Liver (tissue), 9 donors: ENCODE data around the gene CYB5D1. TPM values are rescaled to one million over a fixed set of nuclear protein-coding genes. Genes with fewer than 3 reads are reported as not detected.

Experiments
- DNase-seq: peaks from one replicate; pipeline ENCODE4 v3.0.0-alpha.2; 2017; ENCODE audit warnings: low spot score
- H3K27ac ChIP-seq, 2 donors: one replicate each; pipeline ENCODE4 v1.7.0; 2013; ENCODE audit warnings: inconsistent platforms in 2 of 2, low read length in 2 of 2, control low read depth in 1 of 2, low read depth in 1 of 2, mild to moderate bottlenecking in 1 of 2
- H3K27me3 ChIP-seq, 4 donors: one replicate each; pipeline versions ENCODE4 v1.6.1 to v1.7.0; 2013; ENCODE audit warnings: low read length in 3 of 4, inconsistent platforms in 1 of 4, mild to moderate bottlenecking in 1 of 4, moderate library complexity in 1 of 4; ENCODE audit not compliant: control insufficient read depth in 4 of 4, insufficient read depth in 4 of 4
- H3K36me3 ChIP-seq, 4 donors: one replicate each; pipeline versions ENCODE4 v1.6.1 to v1.7.0; 2013; ENCODE audit warnings: low read length in 3 of 4, mild to moderate bottlenecking in 3 of 4, low read depth in 1 of 4, moderate library complexity in 1 of 4; ENCODE audit not compliant: control insufficient read depth in 4 of 4, insufficient read depth in 3 of 4
- H3K4me1 ChIP-seq, 4 donors: one replicate each; pipeline versions ENCODE4 v1.6.1 to v1.7.0; 2013; ENCODE audit warnings: low read length in 3 of 4, mild to moderate bottlenecking in 3 of 4, moderate library complexity in 1 of 4; ENCODE audit not compliant: control insufficient read depth in 4 of 4, insufficient read depth in 4 of 4
- H3K4me3 ChIP-seq, 3 donors: one replicate each; pipeline versions ENCODE4 v1.6.1 to v1.7.0; 2013; ENCODE audit warnings: low read length in 3 of 3, control low read depth in 1 of 3, low read depth in 1 of 3, mild to moderate bottlenecking in 1 of 3
- H3K9ac ChIP-seq, 2 donors: one replicate each; pipeline ENCODE4 v1.7.0; 2013; ENCODE audit warnings: low read length in 2 of 2, mild to moderate bottlenecking in 2 of 2, moderate library complexity in 2 of 2, control low read depth in 1 of 2, low read depth in 1 of 2
- H3K9me3 ChIP-seq, 4 donors: one replicate each; pipeline versions ENCODE4 v1.6.1 to v1.7.0; 2013; ENCODE audit warnings: low read length in 3 of 4; ENCODE audit not compliant: control insufficient read depth in 4 of 4
- ATF3 ChIP-seq: IDR thresholded peaks from 2 replicates; pipeline ENCODE4 v1.6.1; 2016; ENCODE audit warnings: antibody characterized with exemption
- FOXA2 ChIP-seq: IDR thresholded peaks from 2 replicates; pipeline ENCODE4 v1.6.1; 2016; ENCODE audit warnings: antibody characterized with exemption
- GABPA ChIP-seq, 2 donors: IDR thresholded peaks in 1 of 2; conservative IDR thresholded peaks in 1 of 2; 2 replicates each; pipeline ENCODE4 v1.6.1; 2016; ENCODE audit warnings: antibody characterized with exemption in 2 of 2, mild to moderate bottlenecking in 1 of 2, moderate library complexity in 1 of 2
- HNF4A ChIP-seq, 2 donors: conservative IDR thresholded peaks; 2 replicates each; pipeline ENCODE4 v1.6.1; 2016; ENCODE audit warnings: antibody characterized with exemption in 2 of 2, mild to moderate bottlenecking in 2 of 2
- JUND ChIP-seq, 2 donors: IDR thresholded peaks; 2 replicates each; pipeline ENCODE4 v1.6.1; 2016; ENCODE audit warnings: antibody characterized with exemption in 2 of 2
- MAX ChIP-seq: IDR thresholded peaks from 2 replicates; pipeline ENCODE4 v1.6.1; 2016; ENCODE audit warnings: antibody characterized with exemption
- NR2F2 ChIP-seq: IDR thresholded peaks from 2 replicates; pipeline ENCODE4 v1.6.1; 2016; ENCODE audit warnings: antibody characterized with exemption
- RAD21 ChIP-seq, 2 donors: IDR thresholded peaks; 2 replicates each; pipeline ENCODE4 v1.6.1; 2016; ENCODE audit warnings: antibody characterized with exemption in 2 of 2, mild to moderate bottlenecking in 2 of 2
- REST ChIP-seq: IDR thresholded peaks from 2 replicates; pipeline ENCODE4 v1.6.1; 2016; ENCODE audit warnings: antibody characterized with exemption, mild to moderate bottlenecking
- RXRA ChIP-seq, 2 donors: IDR thresholded peaks; 2 replicates each; pipeline ENCODE4 v1.6.1; 2017 to 2018; ENCODE audit warnings: antibody characterized with exemption in 2 of 2, mild to moderate bottlenecking in 1 of 2
- SP1 ChIP-seq: IDR thresholded peaks from 2 replicates; pipeline ENCODE4 v1.6.1; 2018; ENCODE audit warnings: antibody characterized with exemption, mild to moderate bottlenecking
- YY1 ChIP-seq: IDR thresholded peaks from 2 replicates; pipeline ENCODE4 v1.6.1; 2016; ENCODE audit warnings: antibody characterized with exemption, mild to moderate bottlenecking
- WGBS: extraction: QIAGEN DNeasy Blood & Tissue Kit; methylation state at CpG from one replicate; pipeline ENCODE4 v1.1.7; 2013; 5-methylcytosine and 5-hydroxymethylcytosine counted together
- polyA plus RNA-seq, 2 donors: library from polyadenylated mRNA; stranded (reverse) in 1 of 2; unstranded in 1 of 2; fragments of 200-250 nt in 1 of 2; fragments of >200 nt in 1 of 2; fragmentation: Nextera tagmentation in 1 of 2; extraction: Ambion mirVana in 1 of 2; gene quantifications; one replicate each; pipeline versions ENCODE4 v1.2.1 to v1.2.3, GENCODE V29; 2013 to 2015
- total RNA-seq, 2 donors: library from RNA; depleted of rRNA; stranded (reverse); fragments of >200 nt; gene quantifications; one replicate each; pipeline ENCODE4 v1.2.3, GENCODE V29; 2014
- donor health status: healthy.
- donor health status: healthy.
- donor health status: healthy.
- donor health status: healthy.
- donor health status: healthy.

Gene CYB5D1
- total and polyA plus RNA-seq, 4 donors, result 2.5 to 12.0 (median 6.6) TPM

GRCh38 chr17:7887038-7887481 is 29.3 kb downstream of the CYB5D1 start:
- Histone ChIP-seq H3K9me3 (no peaks in the 10 kb centered on the region), H3K27ac (peak overlapping the region; percentile 72 to 89), H3K4me3 (peak overlapping the region in 2 of 3 donors; percentile 19 to 32), H3K36me3 (no peaks in the 10 kb centered on the region), H3K9ac (peak overlapping the region in 1 of 2 donors; percentile 53), H3K4me1 (peaks cover 9 to 46% (median 42%) of the 10 kb centered on the region in 4 donors), H3K27me3 (no peaks in the 10 kb centered on the region)
- no peak for TF ChIP-seq RAD21 (IDR thresholded peaks at IDR 0.05)
- no peak for TF ChIP-seq NR2F2
- no peak for TF ChIP-seq MAX
- no peak for TF ChIP-seq ATF3
- no peak for TF ChIP-seq HNF4A (conservative IDR thresholded peaks at IDR 0.05)
- TF ChIP-seq FOXA2, result no peak
- no peak for TF ChIP-seq REST
- WGBS, result 12% methylated on average over 8 of the region's 8 CpGs
- no peak for DNase-seq

- peak; percentile 81 for DNase-seq
- Histone ChIP-seq H3K9me3 (no peaks in the 10 kb centered on the region), H3K27me3 (no peaks in the 10 kb centered on the region), H3K4me3 (peak overlapping the region; percentile 29 to 59 (median 32)), H3K4me1 (peaks cover 9 to 46% (median 42%) of the 10 kb centered on the region in 4 donors), H3K36me3 (no peaks in the 10 kb centered on the region), H3K9ac (peak overlapping the region in 1 of 2 donors; percentile 78), H3K27ac (peak overlapping the region; percentile 72 to 89)
- 1% methylated on average over 35 of the region's 35 CpGs for WGBS
- TF ChIP-seq JUND (IDR thresholded peaks at IDR 0.05), result peak in 1 of 2 donors; percentile 35
- peak; percentile 73 to 81 for TF ChIP-seq RXRA (IDR thresholded peaks at IDR 0.05)
- peak; percentile 59 for TF ChIP-seq YY1
- peak; percentile 84 for TF ChIP-seq SP1
- TF ChIP-seq HNF4A (conservative IDR thresholded peaks at IDR 0.05), result peak in 1 of 2 donors; percentile 80
- no peak for TF ChIP-seq ATF3
- no peak for TF ChIP-seq GABPA (IDR thresholded peaks at IDR 0.05 in 1 of 2, conservative IDR thresholded peaks at IDR 0.05 in 1 of 2)
- no peak for TF ChIP-seq FOXA2
- peak; percentile 46 for TF ChIP-seq REST
Observed at GRCh38 chr17:7887482-7888183, 29.8 kb downstream of the CYB5D1 start.
